ENCODE results near the gene LIME1. TPM values are rescaled to one million over a fixed set of nuclear protein-coding genes. Genes with fewer than 3 reads are reported as not detected.

Gene LIME1
- polyA plus RNA-seq, 2 of the 4 experiments (the other 2 are of a cell fraction) = 2.5 to 6.5 TPM

DNA sequence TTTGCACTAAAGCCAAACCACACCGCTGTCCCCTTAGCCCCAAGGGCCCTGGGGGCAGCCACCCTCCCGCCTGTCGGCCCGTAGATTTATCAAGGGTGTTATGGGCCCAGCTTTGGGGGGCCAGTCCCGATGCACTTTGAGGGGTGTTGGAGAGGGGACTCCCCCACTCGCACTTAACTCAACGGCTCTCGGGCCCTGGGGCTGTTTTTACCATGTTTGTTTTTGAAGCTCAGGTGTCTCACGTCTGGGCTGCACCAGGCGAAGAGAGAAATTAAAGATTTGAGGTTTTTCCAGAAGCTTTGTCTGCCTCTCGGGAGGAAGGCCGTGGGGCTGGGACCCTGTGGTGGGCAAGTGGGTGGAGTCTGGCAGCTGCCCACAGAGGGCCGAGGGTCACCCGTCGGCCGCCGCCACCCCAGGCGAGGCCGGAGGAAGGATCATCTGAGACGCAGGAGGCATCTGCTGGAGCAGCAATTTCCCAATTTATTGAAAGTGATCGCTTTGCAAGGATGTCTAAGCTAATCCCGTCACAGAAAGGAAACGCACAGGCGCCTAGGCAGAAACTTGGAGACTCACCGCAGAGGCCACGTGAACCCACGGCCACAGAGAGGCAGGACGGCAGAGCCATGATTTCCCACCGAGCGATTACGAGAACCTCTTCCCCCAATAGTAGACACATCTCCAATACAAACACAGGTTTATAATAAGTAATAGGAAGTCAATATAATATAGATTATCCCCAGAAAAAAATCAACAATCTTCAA, 6.9 kb downstream of the LIME1 start:
- Histone ChIP-seq H3K4me3 (no peak overlapping the region), H3K4me1 (peaks cover 17% of the 10 kb centered on the region), H3K27ac (no peak overlapping the region), H3K4me2 (no peak overlapping the region), H3K9me3 (no peaks in the 10 kb centered on the region)
- DNase-seq (ENCODE audit: low read depth in 1 of 2, low spot score in 1 of 2) (no peak), ATAC-seq (no peak), FAIRE-seq (no peak)
- POLR2A ChIA-PET = no interaction called here
- TF ChIP-seq RNF2 (IDR thresholded peaks at IDR 0.05; ENCODE audit: borderline replicate concordance, low read depth) (no peak), CHD2 (IDR thresholded peaks at IDR 0.05; ENCODE audit: low read length, partially characterized antibody) (no peak), MAFK (IDR thresholded peaks at IDR 0.05; ENCODE audit: partially characterized antibody) (no peak), JUNB (IDR thresholded peaks at IDR 0.05) (no peak), BCL3 (IDR thresholded peaks at IDR 0.05) (no peak), NR3C1 (IDR thresholded peaks at IDR 0.05) (no peak), ATOH8 (CRISPR knock-in tag; IDR thresholded peaks at IDR 0.05; ENCODE audit: low read depth) (no peak), NPAS2 (CRISPR knock-in tag; IDR thresholded peaks at IDR 0.05; ENCODE audit: borderline replicate concordance) (no peak)
- CTCF ChIA-PET = interaction anchor here (1.0 to 2.0 kb wide), 4 partner anchors 26 to 231 kb away, joined by 3 to 4 read pairs (median 4); no protein-coding TSS in a partner anchor
- 89% methylated on average over 30 of the region's 31 CpGs for WGBS (ENCODE audit: missing lambda C conversion rate)

DNA sequence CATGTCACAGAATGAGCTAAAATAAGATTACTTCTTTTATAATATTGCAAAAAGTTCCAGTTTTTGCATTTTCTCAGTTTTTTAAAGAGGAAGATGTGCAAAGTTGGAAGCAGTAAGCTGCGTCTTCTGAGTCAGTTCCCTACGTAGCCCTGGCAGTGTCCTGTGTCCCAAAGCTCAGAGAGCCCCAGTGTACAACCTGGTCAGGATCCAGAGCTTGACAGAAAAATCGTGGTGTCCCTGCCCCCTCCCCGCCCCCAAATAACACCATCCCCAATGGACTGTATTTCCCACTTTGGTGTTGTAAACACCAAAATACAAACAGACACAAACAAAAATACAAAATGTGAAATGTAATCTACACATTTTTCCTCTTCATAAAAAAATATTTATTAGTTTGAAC, 7.7 kb downstream of the LIME1 start:
- POLR2A ChIA-PET = no interaction called here
- DNase-seq (ENCODE audit: low read depth in 1 of 2, low spot score in 1 of 2) (no peak), FAIRE-seq (no peak), ATAC-seq (no peak)
- Histone ChIP-seq H3K4me2 (no peak overlapping the region), H3K27ac (no peak overlapping the region), H3K4me1 (peaks cover 13% of the 10 kb centered on the region), H3K9me3 (no peaks in the 10 kb centered on the region), H3K4me3 (no peak overlapping the region)
- 77% methylated on average over 4 of the region's 4 CpGs for WGBS (ENCODE audit: missing lambda C conversion rate)
- CTCF ChIA-PET = interaction anchor here (1.0 to 1.5 kb wide), 2 partner anchors 22 to 25 kb away, joined by 3 read pairs; no protein-coding TSS in a partner anchor
- TF ChIP-seq CBX8 (IDR thresholded peaks at IDR 0.05) = no peak
- TF ChIP-seq MYC (IDR thresholded peaks at IDR 0.05; ENCODE audit: borderline replicate concordance, low read length) = no peak
- TF ChIP-seq, protein P1, sequence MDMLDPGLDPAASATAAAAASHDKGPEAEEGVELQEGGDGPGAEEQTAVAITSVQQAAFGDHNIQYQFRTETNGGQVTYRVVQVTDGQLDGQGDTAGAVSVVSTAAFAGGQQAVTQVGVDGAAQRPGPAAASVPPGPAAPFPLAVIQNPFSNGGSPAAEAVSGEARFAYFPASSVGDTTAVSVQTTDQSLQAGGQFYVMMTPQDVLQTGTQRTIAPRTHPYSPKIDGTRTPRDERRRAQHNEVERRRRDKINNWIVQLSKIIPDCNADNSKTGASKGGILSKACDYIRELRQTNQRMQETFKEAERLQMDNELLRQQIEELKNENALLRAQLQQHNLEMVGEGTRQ (IDR thresholded peaks at IDR 0.05) = no peak
- no peak for TF ChIP-seq HMGXB4 (CRISPR knock-in tag; IDR thresholded peaks at IDR 0.05; ENCODE audit: borderline replicate concordance)
- TF ChIP-seq FOSB (CRISPR knock-in tag; IDR thresholded peaks at IDR 0.05) = no peak
- no peak for TF ChIP-seq FOXS1 (CRISPR knock-in tag; IDR thresholded peaks at IDR 0.05)
- TF ChIP-seq NFE2L2 (conservative IDR thresholded peaks at IDR 0.05; ENCODE audit: low read length) = no peak
- no peak for TF ChIP-seq CTCF (IDR thresholded peaks at IDR 0.05)
- no peak for TF ChIP-seq ELK1 (IDR thresholded peaks at IDR 0.05; ENCODE audit: low read depth, low read length)
- no peak for TF ChIP-seq ZNF302 (CRISPR knock-in tag; IDR thresholded peaks at IDR 0.05)
- TF ChIP-seq ATOH8 (CRISPR knock-in tag; IDR thresholded peaks at IDR 0.05; ENCODE audit: low read depth) = no peak
- TF ChIP-seq KDM5A (IDR thresholded peaks at IDR 0.05) = no peak
- TF ChIP-seq HES2 (IDR thresholded peaks at IDR 0.05) = no peak
- TF ChIP-seq SMC3 (IDR thresholded peaks at IDR 0.05) = no peak
- no peak for TF ChIP-seq HDAC2 (IDR thresholded peaks at IDR 0.05)
- TF ChIP-seq PHF8 (IDR thresholded peaks at IDR 0.05; ENCODE audit: borderline replicate concordance, low read depth) = no peak
- no peak for TF ChIP-seq EP300 (IDR thresholded peaks at IDR 0.05)
